Measurements from ENCODE around the gene CCL13.

- TF ChIP-seq POLR2A (IDR thresholded peaks at IDR 0.05) (no peak), CTCF (IDR thresholded peaks at IDR 0.05) (no peak), EP300 (IDR thresholded peaks at IDR 0.05) (no peak), POLR2AphosphoS5 (IDR thresholded peaks at IDR 0.05) (no peak)
Measured at GRCh38 chr17:34354637-34355036, 1.6 kb upstream of the CCL13 start.
